HFFc6 (cell line): ENCODE data around the gene COL9A2. TPM values are rescaled to one million over a fixed set of nuclear protein-coding genes. Genes with fewer than 3 reads are reported as not detected.

Experiments
- DNase-seq: peaks from one replicate; pipeline ENCODE4 v3.0.0-alpha.2; 2018
- H3K27ac Mint-ChIP-seq: 2 replicates; pipeline ENCODE4 v1.8.0; 2020; ENCODE audit warnings: mild to moderate bottlenecking, mixed read lengths
- H3K27me3 Mint-ChIP-seq: 2 replicates; pipeline ENCODE4 v1.8.0; 2021; ENCODE audit warnings: mild to moderate bottlenecking, moderate library complexity, mixed read lengths; ENCODE audit not compliant: insufficient read depth
- H3K36me3 Mint-ChIP-seq: 2 replicates; pipeline ENCODE4 v1.8.0; 2021; ENCODE audit warnings: low read depth, mixed read lengths
- H3K4me1 Mint-ChIP-seq: 2 replicates; pipeline ENCODE4 v1.8.0; 2020; ENCODE audit warnings: low read depth, mixed read lengths
- H3K4me3 Mint-ChIP-seq: 2 replicates; pipeline ENCODE4 v1.8.0; 2020; ENCODE audit warnings: mild to moderate bottlenecking, moderate library complexity, mixed read lengths
- H3K9me3 Mint-ChIP-seq: 2 replicates; pipeline ENCODE4 v1.8.0; 2020; ENCODE audit warnings: mild to moderate bottlenecking, mixed read lengths
- total RNA-seq, 6 experiments: library from RNA; stranded (reverse); fragmentation: NEBNext Ultra II Directional; extraction: Animal tissue kit (Norgen Biotek cat#: 25700); gene quantifications; 2 replicates in 1 of 6; 3 replicates in 5 of 6; pipeline ENCODE4 v1.2.3, GENCODE V29; 2021
- TF ChIP-seq, protein P1 (sequence below): fragments of 200-600 bp; sonication (generic); IDR thresholded peaks from 2 replicates; pipeline ENCODE4 v1.5.0; 2021; ENCODE audit warnings: antibody characterized with exemption, mild to moderate bottlenecking

The COL9A2 gene
- total RNA-seq, 6 experiments from 2014 or later, result 0.07 to 0.48 (median 0.32) TPM

GRCh38 chr1:40270152-40270834, 46.8 kb downstream of the COL9A2 start:
- H3K27me3 Mint-ChIP-seq, result no peaks in the 10 kb centered on the region

GRCh38 chr1:40268211-40268610, 48.9 kb downstream of the COL9A2 start:
- H3K27ac Mint-ChIP-seq, result peak overlapping the region; percentile 97
- H3K9me3 Mint-ChIP-seq, result no peaks in the 10 kb centered on the region
- peaks cover 46% of the 10 kb centered on the region for H3K4me1 Mint-ChIP-seq
- H3K27me3 Mint-ChIP-seq, result no peaks in the 10 kb centered on the region
- DNase-seq, result no peak
- peaks cover 40% of the 10 kb centered on the region for H3K36me3 Mint-ChIP-seq
- peak overlapping the region; percentile 69 for H3K4me3 Mint-ChIP-seq
- TF ChIP-seq, protein P1, sequence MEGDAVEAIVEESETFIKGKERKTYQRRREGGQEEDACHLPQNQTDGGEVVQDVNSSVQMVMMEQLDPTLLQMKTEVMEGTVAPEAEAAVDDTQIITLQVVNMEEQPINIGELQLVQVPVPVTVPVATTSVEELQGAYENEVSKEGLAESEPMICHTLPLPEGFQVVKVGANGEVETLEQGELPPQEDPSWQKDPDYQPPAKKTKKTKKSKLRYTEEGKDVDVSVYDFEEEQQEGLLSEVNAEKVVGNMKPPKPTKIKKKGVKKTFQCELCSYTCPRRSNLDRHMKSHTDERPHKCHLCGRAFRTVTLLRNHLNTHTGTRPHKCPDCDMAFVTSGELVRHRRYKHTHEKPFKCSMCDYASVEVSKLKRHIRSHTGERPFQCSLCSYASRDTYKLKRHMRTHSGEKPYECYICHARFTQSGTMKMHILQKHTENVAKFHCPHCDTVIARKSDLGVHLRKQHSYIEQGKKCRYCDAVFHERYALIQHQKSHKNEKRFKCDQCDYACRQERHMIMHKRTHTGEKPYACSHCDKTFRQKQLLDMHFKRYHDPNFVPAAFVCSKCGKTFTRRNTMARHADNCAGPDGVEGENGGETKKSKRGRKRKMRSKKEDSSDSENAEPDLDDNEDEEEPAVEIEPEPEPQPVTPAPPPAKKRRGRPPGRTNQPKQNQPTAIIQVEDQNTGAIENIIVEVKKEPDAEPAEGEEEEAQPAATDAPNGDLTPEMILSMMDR, result no peak

More at GRCh38 chr1:40270152-40270834, 46.8 kb downstream of the COL9A2 start:
- Mint-ChIP-seq H3K9me3 (no peaks in the 10 kb centered on the region), H3K4me3 (0 out of 2 replicates have a peak overlapping the region, but pooled peaks have one; percentile 6), H3K27ac (peak overlapping the region; percentile 82), H3K36me3 (peaks cover 44% of the 10 kb centered on the region), H3K4me1 (peaks cover 40% of the 10 kb centered on the region)
- TF ChIP-seq, protein P1, result no peak
- peak; percentile 54 for DNase-seq

GRCh38 chr1:40267767-40268187, 49.3 kb downstream of the COL9A2 start:
- Mint-ChIP-seq H3K27me3 (no peaks in the 10 kb centered on the region), H3K27ac (peak overlapping the region; percentile 97), H3K9me3 (no peaks in the 10 kb centered on the region), H3K4me1 (peaks cover 51% of the 10 kb centered on the region), H3K4me3 (peak overlapping the region; percentile 69), H3K36me3 (peaks cover 40% of the 10 kb centered on the region)
- TF ChIP-seq, protein P1, result no peak
- peak; percentile 99 for DNase-seq

GRCh38 chr1:40266786-40267535, 50.1 kb downstream of the COL9A2 start:
- Mint-ChIP-seq H3K36me3 (peaks cover 37% of the 10 kb centered on the region), H3K4me1 (peaks cover 55% of the 10 kb centered on the region), H3K27me3 (no peaks in the 10 kb centered on the region), H3K4me3 (no peak overlapping the region), H3K9me3 (no peaks in the 10 kb centered on the region), H3K27ac (peak overlapping the region; percentile 97)
- DNase-seq, result no peak
- TF ChIP-seq, protein P1, result no peak

- Mint-ChIP-seq H3K9me3 (no peaks in the 10 kb centered on the region), H3K4me3 (no peak overlapping the region), H3K36me3 (peaks cover 33% of the 10 kb centered on the region), H3K27ac (peak overlapping the region; percentile 84), H3K27me3 (no peaks in the 10 kb centered on the region), H3K4me1 (peaks cover 57% of the 10 kb centered on the region)
- DNase-seq, result no peak
- TF ChIP-seq, protein P1, result no peak
Measured at GRCh38 chr1:40265919-40266318, 51.2 kb downstream of the COL9A2 start.
